Stimulated activated CD8-positive, alpha-beta memory T cell treated with anti-CD3 and anti-CD28 coated beads, Interleukin-7, amount 100 ng/mL, for 4 hours (primary cell): ENCODE measurements around the gene NLRP6.

ENCODE experiments used
- DNase-seq, 2 donors: peaks; one replicate each; pipeline ENCODE4 v3.0.0-alpha.2; 2020; ENCODE audit warnings: low read depth in 2 of 2

Gene NLRP6

DNA sequence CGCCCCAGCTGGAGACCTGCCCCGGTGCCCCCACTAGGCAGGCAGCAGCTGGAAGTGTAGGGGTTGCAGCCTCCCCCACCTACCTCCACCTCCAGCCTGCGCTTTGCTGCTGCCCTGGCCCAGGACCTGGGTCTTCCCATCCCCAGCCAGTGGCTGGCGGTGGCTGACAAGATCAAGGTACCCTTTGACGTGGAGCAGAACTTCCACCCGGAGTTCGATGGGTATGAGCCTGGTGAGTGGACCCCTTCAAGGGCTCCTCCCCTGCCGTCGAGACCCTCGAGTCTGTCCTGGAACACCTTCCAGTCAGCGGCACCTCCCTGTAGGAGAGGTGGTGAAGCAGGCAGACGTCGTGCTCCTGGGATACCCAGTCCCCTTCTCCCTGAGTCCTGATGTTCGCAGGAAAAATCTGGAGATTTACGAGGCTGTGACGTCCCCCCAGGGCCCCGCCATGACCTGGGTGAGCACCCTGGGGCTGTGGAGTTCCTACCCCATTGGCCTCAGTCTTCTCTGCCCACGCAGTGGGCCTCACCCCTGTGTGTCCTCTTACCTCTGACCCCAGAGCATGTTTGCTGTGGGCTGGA is 15.2 kb downstream of the NLRP6 start:
- no peak for DNase-seq

DNA sequence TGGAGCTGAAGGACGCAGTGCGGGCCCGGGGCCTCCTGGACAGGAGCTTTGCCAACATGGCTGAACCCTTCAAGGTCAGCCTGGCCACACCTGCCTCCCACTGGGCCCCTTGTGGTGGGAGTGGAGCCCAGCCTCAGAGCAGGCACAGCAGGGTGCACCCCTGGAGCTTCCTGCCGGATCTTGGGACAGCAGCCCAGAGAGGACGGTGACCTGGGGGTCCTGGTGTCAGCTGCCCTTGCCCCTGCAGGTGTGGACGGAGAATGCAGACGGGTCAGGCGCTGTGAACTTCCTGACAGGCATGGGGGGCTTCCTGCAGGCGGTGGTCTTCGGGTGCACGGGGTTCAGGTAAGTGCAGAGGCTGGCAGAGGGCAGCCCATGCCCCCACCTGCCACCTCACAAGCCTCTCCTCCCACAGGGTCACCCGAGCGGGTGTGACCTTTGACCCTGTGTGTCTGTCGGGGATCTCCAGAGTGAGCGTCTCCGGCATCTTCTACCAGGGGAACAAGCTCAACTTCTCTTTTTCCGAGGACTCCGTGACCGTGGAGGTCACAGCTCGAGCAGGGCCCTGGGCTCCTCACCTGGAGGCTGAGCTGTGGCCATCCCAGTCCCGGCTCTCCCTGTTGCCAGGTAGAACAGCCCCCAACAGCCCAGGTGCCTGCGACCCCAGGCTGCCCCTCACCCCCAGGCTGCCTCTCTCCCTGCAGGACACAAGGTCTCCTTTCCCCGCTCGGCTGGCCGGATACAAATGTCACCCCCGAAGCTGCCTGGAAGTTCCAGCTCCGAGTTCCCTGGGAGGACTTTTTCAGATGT is 15.8 kb downstream of the NLRP6 start:
- DNase-seq: no peak

DNA sequence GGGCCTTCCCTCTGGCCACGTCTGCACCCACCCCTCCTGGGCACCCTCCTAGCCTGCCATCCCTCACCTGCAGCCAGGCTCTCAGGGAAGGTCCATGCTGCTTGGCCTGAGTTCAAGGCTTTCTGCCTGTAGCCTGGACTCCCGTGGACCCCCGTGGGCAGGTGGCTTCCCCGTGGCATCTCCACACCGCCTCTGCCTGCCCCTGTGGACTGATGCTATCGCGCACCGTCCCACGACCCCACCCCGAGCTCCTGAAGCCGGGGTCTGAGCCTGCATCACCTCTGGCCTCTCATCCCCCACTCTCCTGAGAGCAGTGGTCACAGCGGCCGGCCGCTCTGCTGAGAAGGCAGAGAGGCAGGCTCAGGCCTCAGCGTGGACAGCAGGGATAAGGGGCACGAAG is 16.6 kb downstream of the NLRP6 start:
- DNase-seq: no peak

DNA sequence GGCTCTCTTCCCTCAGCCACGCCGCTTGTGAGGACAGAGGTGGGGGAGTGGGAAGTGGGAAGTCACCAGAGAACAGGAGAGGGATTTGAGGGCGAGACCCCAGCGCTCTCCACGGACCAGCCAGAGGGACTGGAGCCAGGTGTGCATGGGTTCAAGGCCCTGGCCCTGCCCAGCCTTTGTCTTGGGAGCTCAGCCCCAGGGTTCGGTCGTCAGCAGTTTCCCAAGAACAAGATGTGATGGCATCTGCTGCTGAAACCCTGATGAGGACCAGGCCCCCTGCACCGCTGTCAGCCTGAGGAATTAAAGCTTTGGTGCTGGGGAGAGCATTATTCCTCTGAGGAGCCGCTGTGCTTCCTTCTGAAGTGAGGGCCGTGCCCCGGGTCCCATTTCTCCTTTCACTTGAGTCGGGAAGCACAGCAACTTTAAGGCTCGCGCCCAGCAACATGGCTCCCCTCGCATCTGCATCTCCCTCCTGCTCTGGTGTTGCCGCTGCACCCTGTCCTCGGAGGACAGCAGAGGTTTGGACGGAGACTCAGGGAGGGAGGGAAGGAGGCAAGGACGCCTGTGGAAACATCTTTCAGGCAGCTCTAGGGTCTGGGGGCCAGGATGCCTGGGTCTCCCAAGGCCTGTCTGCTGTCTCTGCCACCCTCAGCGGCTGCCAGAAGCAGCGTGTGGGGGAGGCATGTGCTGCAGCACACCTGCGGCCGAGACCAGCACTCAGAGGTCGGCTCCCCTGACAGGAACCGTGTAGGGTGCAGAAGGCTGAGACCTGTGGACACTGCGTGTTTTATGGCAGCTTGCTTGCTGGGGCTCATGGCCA is 17.4 kb downstream of the NLRP6 start:
- no peak for DNase-seq

DNA sequence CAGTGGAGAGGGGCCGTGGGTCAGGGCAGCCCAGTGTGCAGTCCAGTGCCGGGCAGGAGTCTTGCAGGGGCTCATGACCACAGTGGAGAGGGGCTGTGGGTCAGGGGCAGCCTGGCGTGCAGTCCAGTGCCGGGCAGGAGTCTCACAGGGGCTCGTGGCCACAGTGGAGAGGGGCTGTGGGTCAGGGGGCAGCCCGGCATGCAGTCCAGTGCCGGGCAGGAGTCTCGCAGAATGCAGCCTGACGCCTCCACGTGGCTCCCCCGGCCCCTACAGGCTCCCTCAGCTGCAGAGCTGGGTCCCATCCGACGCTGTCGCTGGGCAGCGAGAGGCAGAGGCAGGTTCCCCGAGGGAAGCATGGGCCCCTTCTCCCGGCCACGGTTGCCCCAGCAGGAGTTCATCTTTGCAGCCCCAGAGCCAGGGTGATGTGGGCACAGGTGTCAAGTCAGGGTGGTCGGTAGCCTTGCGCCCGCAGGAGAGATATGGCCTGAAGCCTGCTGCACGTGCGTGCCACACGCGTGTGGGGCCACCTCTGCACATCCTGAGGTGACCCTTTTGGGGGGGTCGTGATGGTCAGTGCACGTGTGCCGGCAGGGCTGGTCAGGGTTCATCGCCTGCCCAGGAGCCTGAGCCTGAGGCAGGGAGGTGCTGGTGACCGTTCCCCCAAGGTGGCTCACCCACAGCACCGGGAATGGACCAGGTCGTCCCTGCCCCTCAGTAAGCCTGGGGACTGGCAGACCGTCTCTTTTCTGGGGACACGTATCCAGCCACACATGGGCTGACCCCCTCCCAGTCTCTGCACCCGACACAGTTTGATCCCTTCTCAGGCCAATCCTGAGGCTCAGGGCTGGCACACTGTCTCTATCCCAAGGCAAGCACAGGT is 18.2 kb downstream of the NLRP6 start:
- DNase-seq: no peak

DNA sequence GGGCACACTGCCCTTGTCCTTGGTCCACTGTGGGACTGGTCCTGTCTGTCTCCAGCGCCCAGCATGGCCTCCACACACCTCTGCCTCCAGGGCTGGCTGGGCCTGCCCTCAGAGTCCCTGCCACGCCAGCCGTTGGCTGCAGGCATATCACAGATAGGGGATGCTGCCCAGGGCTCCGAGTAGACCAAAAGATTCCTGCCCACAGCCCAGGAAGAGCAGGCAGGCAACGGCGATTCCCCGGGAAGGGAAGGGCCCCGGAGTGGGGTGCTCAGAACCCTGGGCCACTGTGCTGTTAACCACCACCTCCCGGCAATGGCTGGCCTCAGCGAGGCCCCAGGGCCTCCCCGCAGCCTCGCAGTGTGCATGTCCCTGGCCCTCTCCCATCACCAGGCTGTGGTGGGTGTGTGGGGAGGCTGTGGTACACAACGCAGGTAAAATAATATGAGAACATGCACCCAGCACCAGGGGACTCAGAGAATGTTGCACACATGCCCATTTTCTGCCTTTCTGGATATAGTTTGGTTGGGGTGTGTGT is 18.9 kb downstream of the NLRP6 start:
- no peak for DNase-seq

DNA sequence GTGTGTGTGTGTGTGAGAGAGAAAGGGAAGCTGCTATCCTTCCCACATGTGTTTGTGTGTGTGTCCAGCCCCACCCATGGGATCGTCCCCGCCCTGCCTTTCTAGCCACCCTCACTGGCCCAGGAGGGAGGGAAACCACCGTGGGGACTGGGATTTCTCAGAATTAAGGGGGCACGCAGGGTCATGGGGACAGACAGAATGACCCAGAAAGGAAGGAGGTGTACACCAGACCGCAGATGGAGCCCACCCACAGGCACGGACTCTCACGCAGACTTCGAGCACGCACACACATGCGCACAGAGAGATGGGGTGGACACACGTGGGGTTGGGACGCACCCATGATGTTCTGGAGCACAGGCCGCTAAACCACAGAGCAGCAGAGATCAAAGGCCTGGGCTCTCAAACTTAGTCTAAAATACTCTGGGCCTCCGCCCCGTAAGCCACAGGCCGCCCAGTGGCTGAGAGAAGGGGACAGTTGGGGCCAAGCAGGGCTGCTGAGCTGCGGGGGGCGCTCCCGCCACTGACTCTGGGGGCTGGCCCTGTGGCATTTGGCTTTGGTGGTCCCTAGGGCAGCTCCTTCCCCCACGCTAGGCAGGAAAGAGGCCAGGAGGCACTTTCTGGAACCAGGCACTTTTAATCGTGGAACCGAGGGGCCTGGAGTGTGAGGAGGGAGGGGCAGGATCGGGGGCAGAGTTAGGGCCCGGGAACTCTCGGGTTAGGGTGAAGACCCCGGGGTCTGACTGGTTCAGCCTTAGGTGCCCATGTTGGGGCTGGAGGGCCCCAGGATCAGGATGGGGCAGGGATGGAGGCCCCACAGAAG is 19.6 kb downstream of the NLRP6 start:
- no peak for DNase-seq

DNA sequence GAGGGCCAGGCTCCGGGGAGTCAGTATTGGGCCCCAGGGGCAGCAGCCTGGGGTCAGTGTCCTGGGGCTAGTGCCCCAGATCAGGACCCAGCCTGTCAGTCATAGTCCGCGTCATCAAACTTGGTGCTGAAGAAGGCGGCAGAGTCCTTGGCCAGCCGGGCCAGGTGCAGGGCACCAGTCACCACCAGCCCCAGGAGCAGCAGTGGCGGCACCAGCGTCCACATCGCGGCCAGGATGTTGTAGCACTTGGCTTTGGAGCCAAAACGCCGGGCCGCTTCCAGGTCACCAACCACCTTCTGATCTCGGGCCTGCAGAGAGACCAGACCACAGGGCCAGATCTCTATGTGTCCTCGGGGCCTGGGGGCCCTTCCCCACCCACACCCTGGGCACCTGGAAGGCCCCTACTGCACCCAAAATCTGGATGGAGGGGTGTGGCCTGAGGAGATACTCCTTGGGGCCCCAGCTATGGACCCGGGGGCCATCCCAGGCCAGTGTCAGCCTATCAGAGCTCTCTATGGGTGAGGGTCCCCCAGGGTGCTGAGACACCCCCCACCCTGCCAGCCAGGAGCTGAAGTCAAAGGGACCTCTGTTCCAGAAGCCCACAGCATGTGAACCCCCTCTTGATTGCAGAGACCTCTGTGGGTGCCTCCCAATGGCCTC is 20.3 kb downstream of the NLRP6 start:
- DNase-seq: no peak

DNA sequence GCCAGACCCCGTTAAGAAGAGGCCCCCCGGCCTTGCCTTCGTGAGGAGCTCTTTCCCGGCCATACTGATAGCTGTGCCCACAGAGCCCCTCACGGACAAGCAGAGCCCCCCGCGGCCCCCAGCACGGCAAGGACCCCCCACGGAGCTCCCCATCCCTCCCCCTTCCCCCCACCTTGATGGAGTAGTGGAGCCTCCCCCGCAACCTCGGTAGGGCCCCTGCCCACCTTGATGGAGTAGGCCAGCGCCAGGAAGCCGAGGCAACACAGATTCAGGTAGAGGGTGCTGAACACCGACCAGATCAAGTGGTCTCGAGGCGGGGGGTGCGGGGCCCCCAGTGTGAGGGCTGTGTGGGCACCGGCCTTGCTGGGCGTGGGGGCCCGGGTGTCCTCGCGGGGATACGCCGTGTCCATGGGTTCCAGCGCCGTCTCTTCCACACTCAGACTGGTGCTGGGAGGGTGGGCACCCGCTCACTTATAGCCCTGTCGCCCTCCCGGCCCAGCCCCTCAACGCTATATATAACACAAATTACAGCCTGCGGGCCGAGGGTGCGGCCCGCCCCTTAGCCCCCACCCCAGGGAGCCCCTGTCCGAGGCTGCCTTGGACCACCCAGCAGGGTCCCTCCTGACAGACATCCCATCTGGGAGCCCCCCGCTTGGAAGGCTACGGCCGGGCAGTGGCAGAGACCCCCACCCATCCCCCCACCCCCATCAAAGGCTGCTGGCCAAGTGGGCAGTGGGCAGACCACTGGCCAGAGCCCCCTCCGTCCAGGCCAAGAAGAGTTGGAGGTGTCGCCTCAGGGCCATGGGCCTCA is 21.1 kb downstream of the NLRP6 start, which contains the start of gene IFITM5:
Gene IFITM5, minus strand, starts transcription at position 446 of the 811 bp plus-strand sequence. Its CDS starts 36 bp downstream, at position 410.
- no peak for DNase-seq

DNA sequence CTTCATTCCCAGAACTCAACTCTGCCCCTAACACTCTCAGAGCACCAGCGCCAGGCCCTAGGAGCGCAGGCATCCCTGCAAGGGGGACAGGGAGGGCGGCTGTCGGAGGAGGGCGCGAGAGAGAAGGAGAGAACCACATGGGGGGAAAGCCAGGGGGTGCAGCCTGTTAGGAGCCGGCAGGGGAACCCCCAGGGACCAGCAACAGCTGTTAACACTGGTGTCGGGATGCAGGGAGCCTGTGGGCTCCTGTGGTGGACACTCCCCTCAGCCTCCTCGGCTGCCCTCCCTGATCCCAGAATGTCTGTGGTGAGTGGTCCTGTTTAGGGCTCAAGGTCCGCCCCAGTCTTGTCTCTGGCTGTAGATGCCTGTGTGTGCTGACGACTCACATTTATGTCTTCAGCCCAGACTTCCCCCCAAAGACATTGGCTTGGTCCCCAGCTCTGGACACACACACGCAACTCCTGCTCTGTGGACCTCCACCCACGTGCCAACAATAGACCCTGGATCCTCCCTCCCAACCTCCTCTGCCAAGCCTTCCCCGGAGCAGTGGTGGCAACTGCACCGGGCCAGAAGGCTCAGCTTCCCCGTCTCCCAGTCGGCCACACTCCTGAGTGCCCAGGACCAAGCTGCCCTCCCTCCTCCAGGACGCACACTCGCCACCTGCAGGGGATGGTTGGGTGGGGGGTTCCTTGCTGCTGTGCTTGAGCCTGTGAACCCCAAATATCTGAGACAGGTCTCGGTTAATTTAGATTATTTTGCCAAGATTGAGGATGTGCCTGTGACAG is 21.9 kb downstream of the NLRP6 start:
- no peak for DNase-seq

DNA sequence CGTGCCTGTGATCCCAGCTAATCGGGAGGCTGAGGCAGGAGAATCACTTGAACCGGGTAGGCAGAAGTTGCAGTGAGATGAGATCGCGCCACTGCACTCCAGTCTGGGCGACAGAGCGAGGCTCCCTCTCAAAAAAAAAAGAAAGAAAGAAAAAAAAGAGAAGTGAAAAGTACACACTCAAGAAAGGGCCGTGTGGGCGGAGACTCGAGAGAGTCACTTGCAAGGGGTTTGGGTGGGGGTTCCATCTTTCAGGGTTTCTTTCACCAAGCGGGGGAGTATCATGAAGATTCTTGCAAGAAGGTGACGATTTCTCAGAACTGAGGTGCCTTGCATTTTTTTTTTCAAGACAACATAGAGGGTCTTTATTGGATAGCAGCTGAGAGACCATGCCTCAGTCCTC is 25.2 kb downstream of the NLRP6 start:
- peak in 1 of 2 donors; percentile 53 for DNase-seq

DNA sequence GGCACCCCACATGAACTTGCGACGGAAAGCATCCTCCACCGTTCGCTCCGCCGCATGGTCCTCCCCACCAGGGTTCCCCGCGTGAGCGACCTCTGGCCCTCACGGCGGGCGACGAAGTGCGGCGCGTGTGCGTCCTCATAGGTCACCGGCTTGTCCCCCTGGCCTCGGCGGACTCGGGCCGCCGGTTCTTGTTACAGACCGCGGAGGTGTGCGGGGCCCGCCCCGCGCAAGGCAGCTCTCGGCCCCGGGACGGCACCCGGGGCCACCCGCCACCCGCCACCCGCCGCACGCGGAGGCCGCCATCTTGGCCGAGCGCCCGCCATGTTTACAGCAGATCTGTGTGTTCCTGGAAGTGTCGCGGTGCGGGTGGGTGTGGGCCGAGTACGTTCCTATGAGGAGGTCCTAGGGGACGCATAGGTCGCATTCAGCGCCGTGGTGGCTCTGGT is 25.9 kb downstream of the NLRP6 start:
- no peak for DNase-seq

DNA sequence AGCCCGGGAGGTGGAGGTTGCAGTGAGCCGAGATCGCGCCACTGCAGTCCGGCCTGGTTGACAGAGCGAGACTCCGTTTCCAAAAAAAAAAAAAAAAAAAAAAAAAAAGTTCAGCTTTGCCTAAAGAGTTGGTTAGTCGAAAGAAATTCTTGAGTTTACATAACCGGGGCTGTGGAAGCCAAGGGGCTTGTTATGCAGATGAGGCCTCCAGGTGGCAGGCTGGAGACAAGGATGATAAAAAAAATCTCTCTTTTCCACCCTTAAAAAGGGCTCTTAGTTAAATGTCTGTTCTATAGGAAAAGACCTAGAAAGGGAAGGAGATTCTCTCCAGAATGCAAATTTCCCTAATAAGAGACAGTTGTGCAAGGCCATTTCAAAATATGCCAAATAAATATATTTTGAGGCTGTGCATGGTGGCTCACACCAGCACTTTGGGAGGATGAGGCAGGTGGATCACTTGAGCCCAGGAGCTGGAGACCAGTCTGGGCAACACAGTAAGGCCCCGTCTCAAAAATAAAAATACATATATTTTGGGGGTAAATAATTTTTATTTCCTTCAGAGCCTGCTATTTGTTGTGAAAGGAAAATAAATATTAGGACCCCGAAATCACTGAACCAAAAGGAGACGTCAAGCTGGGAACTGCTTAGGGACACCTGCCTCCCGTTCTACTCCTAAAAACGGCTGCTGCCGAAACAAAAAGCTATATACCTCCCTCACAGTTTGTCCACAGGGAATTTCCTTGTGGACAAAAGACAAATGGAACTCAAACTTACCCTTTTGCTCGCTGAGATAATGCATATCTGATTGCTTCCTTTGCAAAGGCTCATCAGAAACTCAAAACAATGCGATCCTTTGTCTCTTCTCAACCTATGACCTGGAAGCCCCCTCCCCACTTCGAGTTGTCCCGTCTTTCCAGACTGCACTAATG is 27.0 kb downstream of the NLRP6 start:
- DNase-seq: no peak

DNA sequence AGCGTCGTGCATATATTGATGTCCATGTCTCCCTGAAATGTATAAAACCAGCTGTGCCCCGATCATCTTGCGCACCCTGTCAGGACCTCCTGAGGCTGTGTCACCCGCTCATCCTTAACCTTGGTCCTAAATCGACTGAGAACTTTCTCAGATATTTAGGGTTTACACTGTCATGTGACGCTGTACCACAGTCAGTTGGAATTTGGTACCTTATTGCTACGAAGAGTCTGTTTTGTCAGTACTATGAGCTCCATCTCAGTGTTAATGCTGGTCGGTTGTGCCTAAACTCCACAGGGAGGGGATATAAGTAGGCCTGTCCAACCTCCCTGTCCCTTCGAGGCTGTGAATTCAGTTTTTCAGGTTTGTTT is 27.6 kb downstream of the NLRP6 start:
- no peak for DNase-seq

DNA sequence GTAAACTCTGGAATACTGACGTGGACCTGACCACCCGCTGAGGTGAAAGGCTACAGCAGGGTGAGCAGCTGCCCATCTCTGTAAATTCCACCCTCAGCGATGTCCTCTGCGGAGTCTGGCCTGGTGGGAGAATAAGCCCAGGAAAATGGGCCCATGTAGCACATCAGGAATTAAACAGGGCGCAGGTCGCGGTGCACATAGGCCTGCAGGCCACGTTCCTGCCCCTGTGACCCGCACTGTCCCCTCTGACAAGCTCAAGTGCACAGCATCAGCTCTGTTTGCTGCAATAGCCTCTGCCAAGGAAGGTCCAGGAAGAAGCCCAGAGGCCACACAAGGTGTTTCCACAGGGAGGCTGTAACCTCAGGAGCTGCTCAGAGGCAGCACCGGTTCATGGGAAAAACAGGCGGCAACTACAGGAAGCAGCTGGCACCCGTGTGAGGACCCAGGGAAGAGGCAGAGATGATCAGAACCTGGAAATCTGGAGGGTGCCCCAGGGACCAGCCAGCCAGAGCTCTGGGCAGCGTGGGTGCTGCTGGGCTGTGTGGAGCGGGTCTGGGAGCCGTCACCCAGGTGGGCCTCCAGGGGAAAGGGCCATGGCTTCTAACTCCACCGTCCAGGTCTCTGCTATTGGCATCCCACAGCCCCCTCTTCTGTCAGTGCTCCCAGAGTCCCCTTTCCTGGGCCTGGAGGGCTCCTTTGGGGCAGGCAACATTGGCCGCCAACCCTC is 28.6 kb downstream of the NLRP6 start:
- DNase-seq: no peak
